ENCODE results near the gene KLHDC8A.

GRCh38 chr1:205374210-205375078 lies 17.7 kb upstream of the KLHDC8A start:
- TF ChIP-seq CTCF (IDR thresholded peaks at IDR 0.05) (no peak), POLR2A (IDR thresholded peaks at IDR 0.05) (no peak)
